HG03175 (cell line): Measurements from ENCODE around the gene PTX4.

ENCODE experiments used
- ATAC-seq: cut with Tn5 transposase; IDR thresholded peaks from one replicate; pipeline ENCODE4 v1.9.1; 2021; ENCODE audit warnings: mild to moderate bottlenecking, moderate library complexity; ENCODE audit not compliant: unreplicated experiment

The PTX4 gene

DNA sequence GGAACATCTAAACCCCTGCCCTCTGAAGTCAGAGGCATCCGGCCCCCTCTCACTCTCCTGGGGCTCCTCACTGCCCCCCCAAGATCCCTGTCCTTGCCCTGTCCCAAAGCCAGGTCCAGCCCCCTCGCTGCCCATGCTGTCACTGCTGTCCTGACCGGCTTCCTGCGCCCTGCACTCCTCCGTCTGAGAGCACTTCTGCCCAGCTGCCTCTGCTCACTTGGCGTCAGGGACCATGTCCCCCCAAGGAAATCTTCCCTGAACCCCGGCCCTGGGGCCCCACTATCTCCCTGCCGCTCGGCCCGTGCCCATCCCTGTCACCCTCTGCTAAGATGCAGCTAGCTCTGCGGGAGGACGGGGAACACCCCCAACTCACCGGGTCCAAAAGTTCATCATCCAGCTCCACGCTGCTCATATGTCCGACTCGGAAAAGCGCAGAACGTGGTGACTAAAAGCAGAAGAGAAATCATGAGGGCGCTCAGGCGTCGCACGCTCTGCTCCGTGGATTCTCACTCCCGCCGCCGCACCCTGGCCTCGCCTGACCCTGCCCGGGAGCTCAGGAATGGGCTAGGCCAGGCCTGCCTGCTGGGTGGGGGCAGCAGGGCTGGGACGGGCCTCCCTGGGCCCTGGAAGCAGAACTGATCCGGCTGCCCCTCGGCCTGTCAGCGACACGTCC lies 23.7 kb downstream of the PTX4 start:
- no peak for ATAC-seq

- no peak for ATAC-seq
Observed at GRCh38 chr16:1464196-1464893, 24.4 kb downstream of the PTX4 start.

DNA sequence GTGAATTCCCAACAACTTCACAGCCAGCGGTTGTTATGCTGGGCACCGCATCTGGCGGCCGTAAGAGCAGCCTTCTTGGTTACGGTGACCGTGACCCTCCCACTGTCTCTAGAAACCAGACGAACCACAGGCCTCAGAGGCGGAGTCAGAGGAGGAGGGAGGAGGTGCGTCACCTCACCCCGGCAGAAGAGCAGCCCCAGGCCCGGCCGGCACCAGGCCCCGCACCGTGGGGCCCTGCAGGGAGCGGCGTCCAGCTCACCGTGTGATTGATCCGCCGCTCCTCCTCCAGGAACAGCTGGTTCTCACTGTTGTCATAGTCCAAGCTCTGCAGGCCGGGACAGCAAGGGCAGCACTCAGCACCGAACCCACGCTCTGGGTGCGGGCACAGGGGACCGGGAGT lies 27.6 kb downstream of the PTX4 start:
- ATAC-seq, result no peak

DNA sequence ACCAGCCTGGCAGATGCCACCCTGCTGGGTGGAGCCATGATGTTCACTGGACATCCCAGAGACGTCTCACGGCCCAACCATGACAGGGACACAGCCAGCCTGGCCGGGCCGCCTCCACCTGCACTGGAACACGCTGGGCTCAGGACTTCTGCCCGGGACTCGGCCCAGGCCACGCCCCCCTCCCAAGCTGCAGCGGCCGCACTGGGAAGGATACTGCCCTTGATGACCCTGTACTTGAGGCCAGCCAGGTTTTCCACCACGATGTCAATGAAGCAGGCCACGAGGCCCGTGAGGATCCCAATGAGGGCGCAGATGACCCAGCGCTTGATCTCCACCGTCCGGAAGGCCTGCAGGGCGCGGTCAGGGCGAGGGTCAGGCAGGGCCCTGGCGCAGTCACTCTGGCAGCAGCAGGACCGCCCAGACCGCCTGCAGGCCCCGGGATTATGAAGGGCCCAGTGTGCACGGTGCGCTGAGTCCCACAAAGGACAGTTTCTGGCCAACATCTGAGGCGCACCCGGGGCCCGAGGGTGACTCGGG lies 28.1 kb downstream of the PTX4 start:
- ATAC-seq, result no peak

GRCh38 chr16:1459967-1460366 lies 28.8 kb downstream of the PTX4 start:
- no peak for ATAC-seq

GRCh38 chr16:1458977-1459341 lies 29.8 kb downstream of the PTX4 start:
- ATAC-seq, result no peak

- no peak for ATAC-seq
Observed at GRCh38 chr16:1458336-1458976, 30.3 kb downstream of the PTX4 start.

GRCh38 chr16:1457489-1458245 lies 31.1 kb downstream of the PTX4 start:
- no peak for ATAC-seq

DNA sequence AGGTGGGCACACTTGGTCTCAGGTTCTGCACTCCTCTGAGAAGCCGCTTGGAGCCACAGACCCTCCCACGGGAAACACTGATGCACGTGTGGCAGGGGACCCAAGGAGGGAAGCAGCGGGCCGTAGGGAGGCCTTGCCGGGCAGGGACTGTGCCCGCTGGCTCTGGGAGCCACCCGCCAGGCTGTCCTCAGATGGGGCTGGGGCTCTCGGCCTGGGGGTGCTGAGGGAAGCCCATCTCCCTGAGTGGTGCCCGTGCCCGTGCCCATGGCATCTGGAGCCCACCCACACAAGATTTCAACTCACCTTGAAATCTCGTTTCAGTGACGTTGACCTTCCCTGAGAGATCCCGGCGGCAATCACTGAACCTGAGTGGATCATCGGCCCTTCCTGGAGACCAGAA lies 31.8 kb downstream of the PTX4 start:
- no peak for ATAC-seq

DNA sequence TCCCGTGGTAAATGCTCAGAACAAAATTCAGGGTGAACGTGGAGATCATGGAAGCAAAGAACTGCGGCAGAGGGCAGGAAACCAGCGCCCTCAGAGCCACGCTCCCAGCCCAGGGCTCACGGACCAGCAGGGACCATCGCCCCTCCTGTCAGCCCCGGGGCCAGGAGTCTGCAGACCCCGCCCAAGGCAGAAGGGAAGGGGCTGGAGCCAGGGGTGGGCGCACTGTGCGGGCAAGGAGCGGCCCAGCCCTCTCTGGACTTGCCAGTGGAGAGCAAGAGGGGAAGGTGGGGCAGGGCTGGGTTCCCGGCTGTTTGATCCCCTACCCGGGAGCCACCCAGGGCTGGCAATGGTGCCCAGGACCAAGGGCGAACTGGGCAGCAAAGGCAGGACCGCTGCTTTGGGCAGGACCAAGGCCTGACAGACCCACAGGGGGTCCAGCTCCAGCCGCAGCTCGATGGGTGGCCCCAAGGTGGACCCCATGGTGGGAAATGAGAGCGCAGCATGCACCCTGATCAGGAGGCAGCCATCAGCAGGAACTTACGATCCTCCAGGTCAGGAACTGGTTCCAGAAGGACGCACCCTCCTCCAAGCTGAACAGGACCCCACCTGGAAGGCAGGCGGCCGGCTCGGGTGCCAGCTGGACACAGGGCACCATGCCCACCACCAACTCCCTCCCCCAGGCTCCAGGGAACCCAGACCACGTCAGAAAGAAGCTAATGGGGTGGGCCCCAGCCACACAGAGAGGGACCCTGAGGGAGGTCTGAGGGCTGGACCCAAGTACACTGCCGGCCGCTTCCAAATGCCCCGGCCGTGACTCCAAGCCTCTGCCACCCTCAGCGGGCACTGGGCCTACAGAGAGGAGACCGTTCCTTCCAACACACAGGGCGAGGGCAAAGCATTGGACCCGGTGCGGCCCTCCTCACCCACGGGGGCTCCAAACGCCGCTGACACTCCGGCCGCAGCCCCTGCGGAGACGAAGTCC lies 33.3 kb downstream of the PTX4 start:
- no peak for ATAC-seq

- no peak for ATAC-seq
Observed at GRCh38 chr16:1454561-1454960, 34.2 kb downstream of the PTX4 start.

- ATAC-seq, result no peak
Observed at GRCh38 chr16:1453316-1453715, 35.4 kb downstream of the PTX4 start.

- ATAC-seq, result no peak
Observed at GRCh38 chr16:1452530-1452929, 36.2 kb downstream of the PTX4 start.

GRCh38 chr16:1451702-1452392 lies 36.9 kb downstream of the PTX4 start:
- ATAC-seq, result no peak

DNA sequence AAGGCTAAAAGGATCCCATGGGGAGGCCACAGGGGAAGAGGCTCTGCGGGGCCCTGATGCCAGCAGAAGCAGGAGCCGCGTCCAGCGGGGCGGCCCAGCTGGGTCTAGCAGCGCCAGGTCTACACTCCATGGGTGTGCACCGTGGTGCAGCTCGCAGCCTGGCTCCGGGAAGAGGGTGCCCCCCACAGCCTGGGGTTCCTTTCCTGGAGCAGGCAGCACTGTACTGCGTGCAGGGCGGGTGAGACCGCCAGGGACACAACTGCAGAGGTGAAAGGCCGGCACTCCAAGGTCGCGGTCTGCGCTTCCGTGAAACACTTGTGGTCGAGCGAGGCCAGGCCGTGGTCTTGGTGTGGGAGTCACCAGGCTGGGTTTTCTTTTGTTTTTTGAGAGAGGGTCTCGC lies 37.9 kb downstream of the PTX4 start:
- no peak for ATAC-seq

DNA sequence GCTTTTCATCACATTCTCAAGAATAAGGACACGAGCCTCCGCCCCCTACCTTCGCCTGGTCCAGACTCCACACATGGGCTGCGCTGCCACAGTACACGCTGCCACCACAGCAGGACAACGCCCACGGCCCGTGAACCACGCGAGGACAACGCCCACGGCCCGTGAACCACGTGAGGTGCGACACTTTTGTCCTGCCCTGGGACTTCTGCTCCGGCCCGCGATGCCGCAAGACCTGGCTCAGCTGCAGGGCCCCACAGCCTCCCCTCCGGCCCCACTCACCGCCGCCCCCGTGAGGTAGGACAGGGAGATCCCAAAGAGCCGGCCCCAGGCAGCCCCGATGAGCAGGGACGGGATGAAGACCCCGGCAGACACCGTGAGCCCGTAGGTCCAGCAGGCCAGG lies 38.5 kb downstream of the PTX4 start:
- no peak for ATAC-seq

DNA sequence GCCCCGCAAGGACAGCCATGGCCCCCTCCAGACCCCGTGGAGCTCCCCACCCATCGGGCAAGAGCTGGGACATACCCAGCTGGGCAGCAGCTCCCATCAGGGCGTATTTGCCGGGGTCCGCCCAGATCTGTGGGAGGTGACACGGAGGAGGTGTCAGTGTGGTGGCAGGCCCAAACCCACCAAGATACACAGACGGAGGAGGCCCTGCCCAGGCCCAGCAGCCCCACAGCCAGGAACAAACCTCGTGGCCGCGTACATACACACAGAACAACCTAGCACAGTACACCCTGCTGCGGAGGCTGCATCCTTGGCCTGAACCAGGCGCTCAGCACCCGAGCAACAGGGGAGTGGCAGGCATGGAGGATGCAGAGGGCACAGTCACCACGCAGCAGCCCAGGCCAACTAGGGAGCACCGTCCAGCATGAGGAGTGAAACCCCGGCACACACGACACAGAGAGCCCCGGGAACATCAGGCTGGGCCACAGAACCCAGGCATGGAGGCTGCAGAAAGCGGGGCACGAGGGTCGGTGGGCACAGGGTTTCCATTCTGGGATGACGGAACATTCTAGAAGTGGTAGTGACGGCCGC lies 39.4 kb downstream of the PTX4 start:
- ATAC-seq, result no peak

DNA sequence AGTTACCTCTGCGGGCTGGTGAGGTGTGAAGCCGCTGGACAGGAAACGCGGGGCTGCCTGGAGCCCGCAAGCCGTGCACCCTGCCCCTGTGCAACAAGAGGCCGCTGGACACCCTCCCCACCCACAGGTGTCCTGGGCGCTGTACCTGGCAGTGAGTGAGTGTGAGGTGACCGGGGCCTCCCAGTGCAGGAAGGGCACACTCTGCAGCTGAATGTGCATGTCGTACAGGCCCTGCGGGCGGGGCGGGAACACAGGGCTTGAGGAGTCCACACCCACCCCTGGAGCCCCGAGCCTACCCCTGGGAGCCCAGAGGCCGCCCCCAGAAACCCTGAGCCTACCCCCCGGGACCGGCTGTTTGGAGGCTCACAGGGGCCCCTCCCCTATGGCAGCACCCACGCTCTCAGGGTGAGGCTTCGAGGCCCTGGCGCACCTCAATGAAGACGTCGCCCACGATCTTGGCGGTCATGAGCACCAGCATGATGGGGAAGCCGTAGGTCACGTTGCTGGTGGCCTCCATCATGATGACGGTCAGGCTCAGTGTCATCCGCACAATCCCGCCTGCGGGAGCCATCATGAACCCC lies 40.1 kb downstream of the PTX4 start:
- no peak for ATAC-seq

- ATAC-seq, result no peak
Observed at GRCh38 chr16:1447965-1448364, 40.8 kb downstream of the PTX4 start.
